HEK293T (cell line): ENCODE data around the gene MANSC1.

Experiments used
- CTCF ChIA-PET: fragments of 350-600 bp; formaldehyde crosslinking; extraction: SDS; loops from one replicate; lab custom pipeline; 2021; ENCODE audit warnings: antibody characterized with exemption, inconsistent platforms; lab: Yijun Ruan, JAX
- POLR2A ChIA-PET: fragments of 350-600 bp; formaldehyde crosslinking; extraction: SDS; loops from one replicate; lab custom pipeline; 2020; ENCODE audit warnings: antibody characterized with exemption, inconsistent platforms; lab: Yijun Ruan, JAX
- DNase-seq: peaks from one replicate; pipeline ENCODE4 v3.0.0; 2012; ENCODE audit warnings: mixed read lengths; ENCODE audit errors: extremely low spot score
- ARNT ChIP-seq: fragments of 450-650 bp; IDR thresholded peaks from 2 replicates; pipeline ENCODE4 v1.6.1; 2017; ENCODE audit warnings: mild to moderate bottlenecking
- BHLHE40 ChIP-seq: fragments of 450-650 bp; IDR thresholded peaks from 2 replicates; pipeline ENCODE4 v1.6.1; 2016; ENCODE audit warnings: mild to moderate bottlenecking, moderate library complexity, borderline replicate concordance
- CTBP1 ChIP-seq: fragments of 450-650 bp; IDR thresholded peaks from 2 replicates; pipeline ENCODE4 v1.6.1; 2016; ENCODE audit warnings: borderline replicate concordance
- ELF4 ChIP-seq: fragments of 450-650 bp; IDR thresholded peaks from 2 replicates; pipeline ENCODE4 v1.6.1; 2017; ENCODE audit warnings: antibody characterized with exemption
- FOXA1 ChIP-seq: fragments of 450-650 bp; IDR thresholded peaks from 2 replicates; pipeline ENCODE4 v1.6.1; 2016; ENCODE audit warnings: mild to moderate bottlenecking
- FOXK2 ChIP-seq: fragments of 450-650 bp; IDR thresholded peaks from 2 replicates; pipeline ENCODE4 v1.6.1; 2016; ENCODE audit warnings: mild to moderate bottlenecking
- FOXM1 ChIP-seq: fragments of 450-650 bp; IDR thresholded peaks from 2 replicates; pipeline ENCODE4 v1.6.1; 2017; ENCODE audit warnings: mild to moderate bottlenecking, borderline replicate concordance
- HDGF ChIP-seq: fragments of 450-650 bp; IDR thresholded peaks from 2 replicates; pipeline ENCODE4 v1.6.1; 2017; ENCODE audit warnings: antibody characterized with exemption, borderline replicate concordance
- L3MBTL2 ChIP-seq: fragments of 450-650 bp; conservative IDR thresholded peaks from 2 replicates; pipeline ENCODE4 v1.6.1; 2016; ENCODE audit warnings: mild to moderate bottlenecking
- LEF1 ChIP-seq: fragments of 450-650 bp; IDR thresholded peaks from 2 replicates; pipeline ENCODE4 v1.6.1; 2017; ENCODE audit warnings: mild to moderate bottlenecking, borderline replicate concordance
- NFRKB ChIP-seq: fragments of 450-650 bp; IDR thresholded peaks from 2 replicates; pipeline ENCODE4 v1.6.1; 2016; ENCODE audit warnings: mild to moderate bottlenecking, moderate library complexity
- PKNOX1 ChIP-seq: fragments of 450-650 bp; IDR thresholded peaks from 2 replicates; pipeline ENCODE4 v1.6.1; 2016
- SP1 ChIP-seq: fragments of 450-650 bp; IDR thresholded peaks from 2 replicates; pipeline ENCODE4 v1.6.1; 2017
- SUZ12 ChIP-seq: fragments of 450-650 bp; IDR thresholded peaks from 2 replicates; pipeline ENCODE4 v1.6.1; 2016; ENCODE audit warnings: mild to moderate bottlenecking
- TARDBP ChIP-seq: fragments of 450-650 bp; IDR thresholded peaks from 2 replicates; pipeline ENCODE4 v1.6.1; 2016
- ZNF384 ChIP-seq: fragments of 450-650 bp; IDR thresholded peaks from 2 replicates; pipeline ENCODE4 v1.6.1; 2016

MANSC1 gene

GRCh38 chr12:12392413-12392812 is 42.4 kb upstream of the MANSC1 start:
- no peak for DNase-seq
- TF ChIP-seq BHLHE40 (no peak), L3MBTL2 (no peak), ARNT (no peak), SUZ12 (no peak), SP1 (no peak), TARDBP (no peak), FOXK2 (no peak), FOXA1 (no peak), LEF1 (no peak), ZNF384 (no peak), CTBP1 (no peak), ELF4 (no peak), FOXM1 (no peak)
- ChIA-PET CTCF (interaction anchor here (0.6 kb wide), 1 partner anchor 323 kb away, joined by 3 read pairs; no protein-coding TSS in a partner anchor), POLR2A (interaction anchor here (0.7 kb wide), 1 partner anchor 171 kb away, joined by 3 read pairs; no protein-coding TSS in a partner anchor)

- TF ChIP-seq BHLHE40 (no peak), FOXK2 (no peak), LEF1 (no peak), CTBP1 (no peak), PKNOX1 (no peak), FOXM1 (no peak)
- no peak for DNase-seq
- POLR2A ChIA-PET = no interaction called here
- CTCF ChIA-PET = interaction anchor here (0.8 kb wide), 1 partner anchor 11 kb away, joined by 4 read pairs; no protein-coding TSS in a partner anchor
Observed at GRCh38 chr12:12387501-12387900, 37.5 kb upstream of the MANSC1 start.

- no peak for DNase-seq
- ChIA-PET CTCF (no interaction called here), POLR2A (interaction anchor here (0.8 kb wide), 1 partner anchor 331 kb away, joined by 3 read pairs; no protein-coding TSS in a partner anchor)
- TF ChIP-seq L3MBTL2 = no peak
- TF ChIP-seq SUZ12 = no peak
- TF ChIP-seq NFRKB = no peak
- no peak for TF ChIP-seq BHLHE40
- TF ChIP-seq PKNOX1 = no peak
- TF ChIP-seq ELF4 = no peak
- no peak for TF ChIP-seq SP1
- no peak for TF ChIP-seq FOXK2
- TF ChIP-seq FOXM1 = no peak
- TF ChIP-seq TARDBP = no peak
- no peak for TF ChIP-seq FOXA1
- no peak for TF ChIP-seq ZNF384
- TF ChIP-seq CTBP1 = no peak
- TF ChIP-seq ARNT = no peak
- TF ChIP-seq LEF1 = no peak
- no peak for TF ChIP-seq HDGF
Observed at GRCh38 chr12:12384571-12385340, 34.7 kb upstream of the MANSC1 start.

- DNase-seq = no peak
- ChIA-PET CTCF (no interaction called here), POLR2A (no interaction called here)
- TF ChIP-seq FOXK2 = no peak
- TF ChIP-seq NFRKB = no peak
- TF ChIP-seq TARDBP = no peak
- TF ChIP-seq ARNT = no peak
- no peak for TF ChIP-seq CTBP1
Observed at GRCh38 chr12:12381982-12382381, 31.9 kb upstream of the MANSC1 start.

- POLR2A ChIA-PET = no interaction called here
- CTCF ChIA-PET = no interaction called here
- no peak for DNase-seq
- TF ChIP-seq FOXM1 = no peak
- no peak for TF ChIP-seq NFRKB
- TF ChIP-seq PKNOX1 = no peak
- no peak for TF ChIP-seq HDGF
- no peak for TF ChIP-seq TARDBP
- no peak for TF ChIP-seq SUZ12
- no peak for TF ChIP-seq ZNF384
- TF ChIP-seq LEF1 = no peak
- TF ChIP-seq CTBP1 = no peak
- TF ChIP-seq L3MBTL2 = no peak
- TF ChIP-seq ARNT = no peak
Observed at GRCh38 chr12:12380949-12381593, 31.0 kb upstream of the MANSC1 start.
